Amniotic stem cell (primary cell): Measurements from ENCODE around the gene TCHP.
"Not testable (repeated sequence)": the region's sequence is repeated elsewhere in the genome, so short reads cannot be mapped to it uniquely, and the experiment has no call there.

ENCODE experiments used
- DNase-seq: peaks from one replicate; lab custom pipeline; 2025; lab: John Stamatoyannopoulos, UW

The TCHP gene

GRCh38 chr12:109899783-109900751, at the start of gene TCHP:
Gene TCHP (plus strand): TSS chr12:109900274. CDS start chr12:109903027, 2,753 bp downstream.
- peak; percentile 77 for DNase-seq

DNA sequence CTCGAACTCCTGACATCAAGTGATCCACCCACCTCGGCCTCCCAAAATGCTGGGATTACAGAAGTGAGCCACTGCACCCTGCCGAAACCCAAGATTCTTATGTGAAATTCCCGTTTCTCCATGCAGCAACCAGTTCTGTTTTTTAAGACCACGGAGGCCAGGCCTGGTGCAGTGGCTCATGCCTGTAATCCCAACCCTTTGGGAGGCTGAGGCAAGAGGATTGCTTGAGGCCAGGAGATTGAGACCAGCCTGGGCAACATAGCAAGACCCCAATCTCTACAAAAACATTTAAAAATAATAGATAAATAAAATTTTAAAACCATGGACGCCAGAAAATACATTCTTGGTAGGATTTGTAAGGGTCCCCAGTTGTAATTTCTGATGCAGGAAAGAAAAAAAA, 49.6 kb upstream of the TCHP start:
- DNase-seq, result not testable (repeated sequence)

DNA sequence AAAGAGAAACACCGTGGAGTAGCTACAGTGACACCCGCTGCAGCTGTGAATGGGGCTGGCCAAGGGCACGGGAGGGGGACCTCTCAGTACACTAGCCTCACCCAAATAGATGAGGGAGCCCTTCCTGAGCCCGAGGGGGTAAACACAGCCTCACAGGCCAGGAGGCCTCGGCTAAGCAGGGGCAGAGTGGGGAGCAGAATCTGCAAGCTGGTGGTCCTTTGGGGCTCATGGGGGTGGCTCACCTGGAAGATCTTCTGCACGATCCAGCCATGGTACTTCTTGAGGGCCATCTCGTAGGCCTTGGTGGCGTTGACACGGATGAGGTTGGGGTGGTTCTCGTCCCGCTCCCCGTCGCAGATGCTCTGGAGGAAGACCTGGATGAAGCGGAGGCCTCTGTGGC, 44.7 kb upstream of the TCHP start:
- DNase-seq, result no peak

DNA sequence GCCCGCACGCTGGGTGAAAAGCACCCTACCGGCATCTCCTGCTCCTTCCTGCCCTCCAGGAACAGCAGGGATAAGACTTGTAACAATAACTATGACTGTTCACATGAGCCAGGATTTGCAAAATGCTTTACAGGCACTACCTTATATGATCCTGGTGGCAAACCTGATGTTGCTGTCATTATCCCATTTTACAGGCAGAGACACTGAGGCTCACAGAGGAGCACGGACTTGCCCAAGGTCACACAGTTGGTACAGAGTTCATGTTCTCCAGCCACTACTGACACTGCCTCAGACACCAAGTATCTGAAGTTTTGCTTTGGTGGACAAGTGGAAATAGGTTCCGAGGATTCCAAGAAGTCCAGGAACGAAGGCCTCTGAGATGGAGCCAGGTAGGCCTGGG, 42.4 kb upstream of the TCHP start:
- DNase-seq, result no peak

GRCh38 chr12:109858764-109859163, 41.3 kb upstream of the TCHP start:
- DNase-seq, result no peak

- DNase-seq, result no peak
These were observed 39.1 kb upstream of the TCHP start for GRCh38 chr12:109860977-109861376.

GRCh38 chr12:109861689-109862314, 38.3 kb upstream of the TCHP start:
- DNase-seq, result no peak

DNA sequence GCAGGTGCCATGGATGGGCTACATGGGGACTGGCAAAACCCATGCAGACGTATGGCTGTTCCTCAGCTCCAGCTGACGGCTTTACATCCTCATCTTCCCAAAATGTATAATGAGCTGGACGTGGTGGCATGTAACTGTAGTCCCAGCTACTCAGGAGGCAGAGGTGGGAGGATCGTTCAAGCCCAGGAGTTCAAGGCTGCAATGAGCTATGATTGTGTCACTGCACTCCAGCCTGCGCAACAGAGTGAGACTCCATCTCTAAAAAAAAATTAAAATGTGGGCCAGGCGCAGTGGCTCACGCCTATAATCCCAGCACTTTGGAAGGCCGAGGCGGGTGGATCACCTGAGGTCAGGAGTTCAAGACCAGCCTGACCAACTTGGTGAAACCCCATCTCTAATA, 37.6 kb upstream of the TCHP start:
- DNase-seq, result not testable (repeated sequence)

DNA sequence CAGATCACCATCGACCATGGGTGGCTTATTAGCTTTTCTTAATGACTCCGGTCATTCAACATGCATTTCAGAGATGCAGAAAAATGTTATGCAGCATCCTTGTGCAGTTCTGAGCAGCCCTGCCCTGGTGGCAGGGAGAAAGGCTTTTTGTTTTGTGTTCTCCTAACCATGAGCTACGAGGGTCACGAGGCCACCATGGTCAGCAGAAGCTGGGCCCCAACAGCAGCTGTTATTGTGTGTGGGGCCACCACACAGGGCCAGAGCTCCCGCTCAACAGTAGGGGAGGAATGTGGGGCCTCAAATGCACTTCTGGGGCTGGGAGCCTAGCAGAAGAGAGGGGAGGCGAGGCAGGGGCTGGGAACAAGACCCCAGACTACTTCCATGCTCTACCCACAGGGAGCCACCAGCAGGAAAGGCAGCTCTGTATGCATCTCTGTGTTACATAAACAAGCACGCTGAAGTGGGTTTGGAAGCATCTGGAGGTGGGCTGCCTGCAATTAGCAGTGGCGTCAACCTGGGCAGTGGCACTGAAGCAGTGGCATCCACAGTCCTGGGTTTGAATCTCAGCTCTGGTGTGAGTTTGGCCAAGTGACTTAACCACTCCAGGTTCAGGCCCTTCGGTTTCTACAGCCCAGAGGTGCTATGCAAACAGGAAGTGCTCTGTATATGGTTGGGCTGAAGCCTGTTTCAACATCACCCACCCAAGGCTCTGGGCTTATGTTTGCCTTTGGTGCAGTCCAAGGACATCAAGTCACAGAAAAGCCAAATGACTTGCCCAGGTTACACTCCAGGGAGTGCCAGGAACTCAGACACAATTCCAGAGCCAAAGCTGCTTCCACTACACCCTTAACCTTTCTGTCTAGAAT, 36.0 kb upstream of the TCHP start:
- no peak for DNase-seq

- no peak for DNase-seq
These were observed 35.2 kb upstream of the TCHP start for GRCh38 chr12:109864916-109865315.

GRCh38 chr12:109868182-109869051, 31.7 kb upstream of the TCHP start:
- no peak for DNase-seq

GRCh38 chr12:109870648-109871047, 29.4 kb upstream of the TCHP start:
- DNase-seq, result no peak

DNA sequence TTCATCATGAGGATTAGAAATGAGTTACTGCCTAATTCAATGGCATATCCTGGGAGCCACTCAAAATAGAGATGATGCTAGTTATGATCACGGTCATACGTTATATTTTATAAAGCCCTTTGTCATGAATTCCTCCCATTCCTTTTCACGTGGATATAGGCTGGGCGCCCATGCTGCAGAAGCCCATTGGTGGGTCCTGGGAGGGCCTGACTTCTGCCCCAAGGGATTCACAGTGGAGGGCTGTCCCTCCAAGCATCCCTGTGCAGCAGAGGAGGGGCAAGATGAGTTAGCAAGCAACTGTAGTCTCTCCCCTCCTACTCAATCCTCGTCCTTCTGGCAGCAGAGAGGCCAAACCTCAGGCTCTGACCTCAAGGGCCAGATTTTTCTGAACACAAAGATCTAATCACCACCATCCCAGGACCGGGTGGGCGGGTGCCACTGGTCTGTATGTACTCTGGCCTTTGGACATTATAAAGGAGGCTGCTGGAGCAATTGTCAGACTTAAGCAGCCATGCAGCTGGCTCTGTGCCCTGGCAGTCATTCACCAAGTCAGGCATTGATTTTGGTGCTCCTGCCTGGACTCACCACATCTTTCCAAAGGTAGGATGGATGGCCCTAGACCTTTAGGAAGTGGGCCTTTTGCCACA, 28.3 kb upstream of the TCHP start:
- DNase-seq, result no peak

GRCh38 chr12:109873653-109874052, 26.4 kb upstream of the TCHP start:
- DNase-seq, result no peak

GRCh38 chr12:109875572-109876131, 24.4 kb upstream of the TCHP start:
- DNase-seq, result no peak

DNA sequence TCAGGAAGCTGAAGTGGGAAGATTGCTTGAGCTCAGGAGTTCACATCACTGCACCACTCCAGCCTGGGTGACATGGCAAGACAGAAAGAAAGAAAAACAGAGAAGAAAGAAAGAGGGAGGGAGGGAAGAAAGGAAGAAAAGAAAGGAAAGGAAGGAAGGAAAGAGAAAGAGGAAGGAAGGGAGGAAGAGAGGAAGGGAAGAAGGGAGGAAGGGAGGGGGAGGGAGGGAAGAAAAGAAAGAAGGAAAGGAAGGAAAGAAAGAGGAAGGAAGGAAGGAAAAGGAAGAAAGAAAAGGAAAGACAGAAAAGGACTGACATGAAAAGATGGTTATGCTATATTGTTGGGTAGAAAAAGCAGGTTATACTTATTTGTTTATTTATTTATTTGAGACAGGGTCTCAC, 23.7 kb upstream of the TCHP start:
- DNase-seq, result no peak

GRCh38 chr12:109877504-109878246, 22.4 kb upstream of the TCHP start:
- DNase-seq, result no peak

DNA sequence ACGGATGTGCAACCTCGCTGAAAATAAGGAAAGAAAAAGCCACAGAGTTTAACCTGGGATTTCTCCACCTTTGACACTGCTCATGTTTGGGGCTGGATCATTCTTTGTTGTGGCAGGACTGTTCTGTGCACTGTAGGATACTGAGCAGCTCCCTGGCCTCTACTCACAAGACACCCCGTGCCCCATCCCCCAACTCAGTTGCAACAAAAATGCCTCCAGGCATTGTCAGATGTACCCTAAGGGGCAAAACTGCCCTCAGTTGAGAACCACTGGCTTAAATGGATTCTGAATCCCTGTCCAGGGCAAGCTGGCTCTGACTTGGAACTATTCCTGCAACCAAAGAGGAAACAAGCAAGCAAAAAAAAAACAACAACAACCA, 21.8 kb upstream of the TCHP start:
- no peak for DNase-seq

GRCh38 chr12:109878749-109879148, 21.3 kb upstream of the TCHP start:
- no peak for DNase-seq
